Neuron (in vitro differentiated cells): ENCODE results near the gene RAD23A.
"Not testable (repeated sequence)": the region's sequence is repeated elsewhere in the genome, so short reads cannot be mapped to it uniquely, and the experiment has no call there.

Source experiments
- H2AFZ ChIP-seq: one replicate; pipeline ENCODE4 v1.6.1; 2013; ENCODE audit warnings: low read depth, mild to moderate bottlenecking, inconsistent platforms, low read length, moderate library complexity
- H3K27me3 ChIP-seq: one replicate; pipeline ENCODE4 v1.6.1; 2013; ENCODE audit warnings: low read length; ENCODE audit not compliant: insufficient read depth
- H3K36me3 ChIP-seq: one replicate; pipeline ENCODE4 v1.6.1; 2013; ENCODE audit warnings: low read length; ENCODE audit not compliant: insufficient read depth
- H3K4me1 ChIP-seq: one replicate; pipeline ENCODE4 v1.6.1; 2013; ENCODE audit warnings: low read length; ENCODE audit not compliant: insufficient read depth
- H3K4me3 ChIP-seq: 2 replicates; pipeline ENCODE4 v1.5.1; 2013; ENCODE audit warnings: mild to moderate bottlenecking, low read length, moderate library complexity
- H3K9me3 ChIP-seq: one replicate; pipeline ENCODE4 v1.6.1; 2013; ENCODE audit warnings: low read length

Gene RAD23A

DNA sequence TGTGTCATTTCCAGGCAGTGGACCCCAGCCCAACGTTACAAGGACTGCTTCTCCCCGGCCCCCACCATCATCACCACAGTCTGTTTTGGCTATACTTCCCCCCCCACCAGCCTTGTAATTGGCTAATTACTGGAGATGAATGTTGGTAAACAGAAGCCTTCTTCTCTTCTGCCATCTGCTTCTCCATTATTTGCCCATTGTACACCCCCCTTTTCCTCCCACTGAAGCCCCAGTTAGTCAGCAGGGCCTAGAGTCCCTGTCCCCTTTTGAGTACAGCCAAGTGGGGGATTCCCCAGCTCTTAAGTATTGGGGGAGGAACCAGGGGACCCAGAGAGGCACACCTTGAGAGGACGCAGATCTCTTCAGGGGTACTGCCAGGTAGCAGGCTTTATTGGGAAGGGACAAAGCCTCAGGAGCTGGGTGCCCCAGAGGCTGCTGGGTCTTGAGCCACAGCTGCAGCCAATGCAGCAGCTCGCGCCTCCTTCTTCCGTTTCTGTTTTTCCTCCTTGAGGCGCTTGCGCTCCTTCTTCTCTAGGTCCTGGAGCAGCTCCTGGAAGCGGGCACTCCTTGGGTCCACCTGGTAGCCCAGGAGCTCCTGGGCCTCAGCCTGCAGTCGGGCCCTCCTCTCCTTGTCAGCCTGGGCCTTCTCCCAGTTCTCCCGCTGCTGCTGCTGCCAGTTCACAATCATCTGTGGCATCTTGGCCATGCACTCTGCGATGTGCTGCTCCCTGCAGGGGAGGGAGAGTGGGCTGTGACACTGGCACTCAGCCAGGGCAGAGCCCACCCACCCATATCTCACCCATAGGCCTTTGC, 8.3 kb downstream of the RAD23A start:
- Histone ChIP-seq H3K4me1 (peaks cover 9% of the 10 kb centered on the region), H3K9me3 (no peaks in the 10 kb centered on the region), H3K27me3 (no peaks in the 10 kb centered on the region), H3K4me3 (no peak overlapping the region), H3K36me3 (peaks cover 57% of the 10 kb centered on the region), H2AFZ (no peak overlapping the region)

DNA sequence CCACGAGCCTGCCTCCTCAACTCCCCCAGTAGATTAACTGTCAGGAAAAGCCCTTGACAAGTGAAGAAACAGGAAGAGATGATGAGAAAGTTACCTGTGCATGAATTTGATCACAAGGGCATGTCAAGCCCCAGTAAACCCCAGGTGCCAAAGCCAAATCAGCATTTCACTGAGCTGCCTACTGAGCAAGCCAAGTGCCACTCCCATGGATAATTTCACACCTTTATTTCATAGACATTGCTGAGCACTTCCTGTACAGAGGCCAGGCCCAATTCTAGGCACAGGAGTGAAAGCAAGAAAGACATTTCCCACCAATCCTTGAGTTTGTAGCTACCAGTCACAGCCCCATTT, 8.9 kb downstream of the RAD23A start:
- Histone ChIP-seq H3K36me3 (peaks cover 51% of the 10 kb centered on the region), H3K27me3 (no peaks in the 10 kb centered on the region), H3K4me1 (peaks cover 9% of the 10 kb centered on the region), H3K4me3 (no peak overlapping the region), H2AFZ (no peak overlapping the region), H3K9me3 (no peaks in the 10 kb centered on the region)

DNA sequence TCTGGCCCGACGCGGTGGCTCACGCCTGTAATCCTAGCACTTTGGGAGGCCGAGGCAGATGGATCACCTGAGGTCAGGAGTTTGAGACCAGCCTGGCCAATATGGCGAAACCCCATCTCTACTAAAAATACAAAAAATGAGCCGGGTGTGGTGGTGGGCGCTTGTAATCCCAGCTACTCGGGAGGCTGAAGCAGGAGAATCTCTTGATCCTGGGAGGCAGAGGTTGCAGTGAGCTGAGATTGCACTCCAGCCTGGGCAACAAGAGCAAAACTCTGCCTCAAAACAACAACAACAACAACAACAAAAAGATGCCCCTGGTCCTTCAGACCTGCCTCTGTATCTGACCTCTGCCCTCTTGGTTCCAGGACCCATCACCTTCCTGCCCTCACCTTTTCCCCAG, 9.9 kb downstream of the RAD23A start:
- H3K36me3 ChIP-seq: peaks cover 43% of the 10 kb centered on the region
- peak overlapping the region; percentile 62 for H3K4me3 ChIP-seq
- H3K4me1 ChIP-seq, H3K27me3 ChIP-seq, H2AFZ ChIP-seq, H3K9me3 ChIP-seq: not testable (repeated sequence)

DNA sequence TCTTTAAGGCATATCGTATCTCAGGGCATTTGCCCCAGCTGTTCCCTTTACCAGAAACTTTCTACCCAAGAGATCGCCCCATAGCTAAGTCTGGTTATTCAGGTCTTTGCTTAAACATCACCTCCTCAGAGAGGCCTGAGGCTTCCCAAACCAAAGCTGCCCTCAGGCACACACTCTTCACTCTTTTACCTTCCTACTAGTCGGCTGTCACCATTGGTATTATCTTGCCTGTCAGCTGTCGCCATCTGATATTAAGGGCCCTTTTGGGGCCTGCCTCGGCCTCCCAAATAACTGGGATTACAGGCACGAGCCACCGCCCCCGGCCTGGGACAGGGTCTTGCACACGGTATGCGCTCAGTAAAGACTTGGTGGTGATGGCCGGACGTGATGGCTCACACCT, 10.3 kb downstream of the RAD23A start:
- peak overlapping the region; percentile 62 for H3K4me3 ChIP-seq
- H3K9me3 ChIP-seq: no peaks in the 10 kb centered on the region
- H3K4me1 ChIP-seq: peaks cover 9% of the 10 kb centered on the region
- peaks cover 39% of the 10 kb centered on the region for H3K36me3 ChIP-seq
- H3K27me3 ChIP-seq: no peaks in the 10 kb centered on the region
- H2AFZ ChIP-seq: no peak overlapping the region

DNA sequence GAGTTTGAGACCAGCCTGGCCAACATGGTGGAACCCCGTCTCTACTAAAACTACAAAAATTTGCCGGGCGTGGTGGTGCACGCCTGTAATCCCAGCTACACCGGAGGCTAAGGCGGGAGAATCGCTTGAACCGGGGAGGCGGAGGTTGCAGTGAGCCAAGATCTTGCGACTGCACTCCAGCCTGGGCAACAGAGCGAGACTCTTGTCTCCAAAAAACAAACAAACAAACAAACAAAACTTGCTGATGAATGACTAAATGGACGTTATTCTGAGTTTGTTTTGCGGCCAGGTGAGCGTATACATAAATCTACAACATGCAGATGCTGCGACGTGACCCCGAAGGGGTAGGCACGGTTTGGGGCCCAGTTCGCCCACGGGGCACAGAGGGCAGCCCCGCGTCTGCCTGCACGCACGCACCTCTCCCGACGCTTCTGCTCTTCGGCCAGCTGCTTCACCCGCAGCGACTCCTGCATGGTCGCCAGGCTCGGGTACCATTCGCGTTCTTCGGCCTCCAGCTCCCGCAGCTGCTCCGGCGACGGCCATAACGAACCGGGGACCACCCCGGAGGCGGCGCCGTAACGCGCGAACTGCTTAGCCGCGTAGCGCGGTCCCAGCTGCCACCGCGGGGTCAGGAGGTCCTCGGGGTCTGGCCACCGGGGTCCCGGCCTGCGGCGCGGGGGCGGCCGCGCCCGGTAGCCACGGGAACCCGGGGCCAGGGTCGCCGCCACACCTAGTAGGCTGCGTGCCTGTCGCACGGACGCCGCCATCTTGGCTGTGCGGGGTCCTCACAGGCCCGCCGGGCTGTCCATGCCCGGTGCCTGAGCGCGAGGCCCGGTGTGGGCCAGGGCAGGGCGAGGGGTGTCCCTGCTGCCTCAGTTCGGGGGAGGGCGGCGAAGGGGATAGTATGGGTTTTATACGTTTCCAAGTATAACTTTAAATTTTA, 11.1 kb downstream of the RAD23A start, which contains the start of gene GADD45GIP1:
GADD45GIP1 (minus strand) TSS at position 778 of the 943 bp plus-strand sequence; CDS start at position 767, 11 bp downstream.
- H2AFZ ChIP-seq: peak within 1 kb of the TSS; percentile 17
- H3K4me3 ChIP-seq: peak within 1 kb of the TSS; percentile 62
- H3K4me1 ChIP-seq: peaks cover 9% of the 10 kb centered on the region
- no peaks in the 10 kb centered on the region for H3K9me3 ChIP-seq
- no peaks in the 10 kb centered on the region for H3K27me3 ChIP-seq
- H3K36me3 ChIP-seq: peaks cover 33% of the 10 kb centered on the region

DNA sequence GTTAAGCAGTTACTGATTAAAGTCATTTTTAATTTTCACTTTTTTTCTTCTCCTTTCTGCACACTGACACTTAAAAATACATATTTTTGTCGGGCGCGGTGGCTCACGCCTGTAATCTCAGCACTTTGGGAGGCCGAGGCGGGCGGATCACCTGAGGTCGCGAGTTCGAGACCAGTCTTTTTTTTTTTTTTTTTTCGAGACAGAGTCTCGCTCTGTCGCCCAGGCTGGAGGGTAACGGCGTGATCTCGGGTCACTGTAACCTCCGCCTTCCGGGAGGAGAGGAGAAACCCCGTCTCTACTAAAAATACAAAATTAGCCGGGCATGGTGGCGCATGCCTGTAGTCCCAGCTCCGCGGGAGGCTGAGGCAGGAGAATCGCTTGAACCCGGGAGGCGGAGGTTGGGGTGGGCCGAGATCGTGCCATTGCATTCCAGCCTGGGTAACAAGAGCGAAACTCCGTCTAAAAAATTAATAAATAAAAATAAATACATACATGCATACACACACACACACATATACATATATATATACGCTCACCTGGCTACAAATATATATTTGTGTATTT, 11.8 kb downstream of the RAD23A start:
- Histone ChIP-seq H3K4me3 (peak overlapping the region; percentile 62), H2AFZ (peak overlapping the region; percentile 17), H3K36me3 (peaks cover 26% of the 10 kb centered on the region)
- not testable (repeated sequence) for H3K9me3 ChIP-seq, H3K27me3 ChIP-seq, H3K4me1 ChIP-seq

DNA sequence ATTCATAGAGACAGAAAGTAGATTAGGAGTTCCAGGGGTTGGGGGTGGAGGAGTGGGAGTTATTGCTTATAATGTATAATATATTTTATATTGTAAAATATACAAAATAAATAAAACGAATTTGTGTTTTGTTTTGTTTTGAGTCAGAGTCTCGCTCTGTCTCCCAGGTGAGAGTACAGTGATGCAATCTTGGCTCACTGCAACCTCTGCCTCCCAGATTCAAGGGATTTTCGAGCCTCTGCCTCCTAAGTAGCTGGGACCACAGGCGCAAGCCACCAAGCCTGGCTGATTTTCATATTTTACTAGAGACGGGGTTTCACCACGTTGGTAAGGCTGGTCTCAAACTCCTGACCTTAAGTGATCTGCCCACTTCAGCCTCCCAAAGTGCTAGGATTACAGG, 13.8 kb downstream of the RAD23A start:
- Histone ChIP-seq H3K27me3 (no peaks in the 10 kb centered on the region), H3K4me3 (no peak overlapping the region), H2AFZ (no peak overlapping the region), H3K4me1 (peaks cover 9% of the 10 kb centered on the region), H3K36me3 (peaks cover 10% of the 10 kb centered on the region), H3K9me3 (no peaks in the 10 kb centered on the region)

DNA sequence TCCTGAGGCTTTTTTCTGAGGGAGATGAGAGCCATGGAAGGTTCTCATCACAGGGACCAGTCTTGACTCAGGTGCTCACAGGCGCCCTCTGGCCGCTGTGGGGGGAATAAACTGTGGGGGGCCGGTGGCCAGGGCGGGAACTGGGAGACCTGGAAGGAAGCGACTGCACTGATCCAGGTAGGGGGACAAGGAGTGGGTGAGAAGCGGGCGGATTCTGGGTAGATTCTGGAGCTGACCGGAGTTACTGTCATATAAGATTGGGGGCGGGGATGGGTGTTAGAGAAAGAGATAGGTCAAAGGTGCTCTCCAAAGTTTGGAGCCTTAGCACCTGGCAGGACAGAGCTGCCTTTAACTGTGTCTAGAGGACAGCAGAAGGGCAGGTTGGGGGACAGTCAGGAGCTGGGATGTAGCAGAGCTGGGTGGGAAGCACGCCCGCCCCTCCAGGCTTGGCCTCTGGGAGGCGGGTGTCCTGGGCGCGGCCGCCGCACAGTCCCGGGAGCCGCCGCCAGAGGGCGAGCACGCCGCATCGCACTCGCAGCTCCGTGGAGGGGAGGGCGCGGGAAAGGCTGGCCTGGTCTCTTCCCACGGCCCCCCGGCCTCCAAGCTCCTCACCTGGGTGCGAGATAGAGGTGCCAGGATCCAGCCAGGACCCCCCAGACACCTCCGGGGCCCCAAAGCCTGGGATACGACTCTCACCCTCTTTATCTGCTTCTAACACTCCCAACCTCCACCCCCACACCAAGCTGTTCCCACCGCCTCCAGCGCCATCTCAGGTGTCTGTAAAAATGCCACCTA, 19.6 kb downstream of the RAD23A start:
- Histone ChIP-seq H3K36me3 (no peaks in the 10 kb centered on the region), H2AFZ (peak overlapping the region; percentile 42)

DNA sequence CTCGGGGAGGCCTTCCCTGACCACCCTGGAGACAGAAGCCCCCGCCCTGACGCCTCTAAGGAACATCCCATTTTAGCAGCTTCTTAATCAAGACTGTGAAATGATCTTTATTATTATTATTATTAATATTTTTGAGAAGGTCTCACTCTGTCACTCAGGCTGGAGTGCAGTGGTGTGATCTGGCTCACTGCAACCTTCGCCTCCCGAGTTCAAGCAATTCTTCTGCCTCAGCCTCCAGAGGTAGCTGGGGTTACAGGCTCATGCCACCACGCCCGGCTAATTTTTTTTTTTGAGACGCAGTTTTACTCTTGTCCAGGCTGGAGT, 20.1 kb downstream of the RAD23A start:
- Histone ChIP-seq H3K36me3 (no peaks in the 10 kb centered on the region), H3K9me3 (no peaks in the 10 kb centered on the region), H3K4me3 (peak overlapping the region; percentile 33), H3K4me1 (peaks cover 8% of the 10 kb centered on the region), H2AFZ (no peak overlapping the region), H3K27me3 (no peaks in the 10 kb centered on the region)

More for the DNA sequence above, 19.6 kb downstream of the RAD23A start:
- Histone ChIP-seq H3K27me3 (no peaks in the 10 kb centered on the region), H3K9me3 (no peaks in the 10 kb centered on the region), H3K4me1 (peaks cover 8% of the 10 kb centered on the region), H3K4me3 (peak overlapping the region; percentile 35)

DNA sequence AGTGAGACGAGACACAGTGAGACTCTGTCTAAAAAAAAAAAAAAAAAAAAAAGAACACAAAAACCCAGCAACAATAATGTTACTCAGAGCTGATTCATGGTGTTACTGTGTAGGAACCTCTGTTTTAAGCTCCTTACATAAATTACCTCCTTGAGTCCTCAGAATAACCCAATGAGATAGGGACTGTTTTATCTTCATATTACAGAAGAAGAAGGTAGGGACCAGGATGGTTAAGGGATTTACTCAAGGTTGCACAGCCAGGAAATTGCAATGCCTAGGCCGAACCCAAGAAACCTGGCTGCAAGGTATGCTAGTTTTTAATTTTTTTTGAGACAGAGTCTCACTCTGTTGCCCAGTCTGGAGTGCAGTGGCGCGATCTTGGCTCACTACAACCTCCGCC, 22.2 kb downstream of the RAD23A start:
- Histone ChIP-seq H3K4me3 (no peak overlapping the region), H3K4me1 (peaks cover 8% of the 10 kb centered on the region), H3K9me3 (no peaks in the 10 kb centered on the region), H2AFZ (no peak overlapping the region), H3K27me3 (no peaks in the 10 kb centered on the region), H3K36me3 (no peaks in the 10 kb centered on the region)

DNA sequence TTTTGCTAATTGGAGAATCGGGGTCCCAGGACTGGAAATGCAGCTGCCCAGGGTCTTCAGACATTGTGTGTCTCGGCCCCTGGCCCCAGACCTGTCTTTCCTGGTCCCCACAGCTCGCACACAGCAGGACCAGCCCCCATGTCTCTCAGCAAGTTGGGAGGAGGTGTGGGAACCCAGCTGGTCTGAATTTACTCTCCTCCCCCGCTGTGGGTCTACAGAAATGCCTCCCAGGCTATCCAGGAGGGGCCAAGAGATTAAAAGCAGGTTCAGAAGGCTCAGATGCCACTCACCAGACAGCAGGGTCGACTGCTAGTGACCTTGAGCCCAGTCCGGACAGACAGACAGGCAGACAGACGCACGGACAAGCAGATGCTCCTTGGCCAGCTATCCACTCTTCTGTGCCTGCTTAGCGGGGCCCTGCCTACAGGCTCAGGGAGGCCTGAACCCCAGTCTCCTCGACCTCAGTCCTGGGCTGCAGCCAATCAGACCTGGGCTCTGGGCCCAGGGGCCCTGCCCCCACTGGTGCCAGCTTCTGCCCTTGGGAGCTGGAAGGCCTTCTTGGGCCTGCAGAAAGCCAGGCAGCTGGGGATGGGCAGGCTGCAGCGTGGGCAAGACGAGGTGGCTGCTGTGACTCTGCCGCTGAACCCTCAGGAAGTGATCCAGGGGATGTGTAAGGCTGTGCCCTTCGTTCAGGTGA, 23.8 kb downstream of the RAD23A start, which contains the start of gene DAND5:
DAND5 (plus strand) TSS at position 285 of the 697 bp plus-strand sequence; CDS start at position 370, 85 bp downstream.
- no peak within 1 kb of the TSS for H3K4me3 ChIP-seq
- no peak within 1 kb of the TSS for H2AFZ ChIP-seq
- H3K9me3 ChIP-seq: no peaks in the 10 kb centered on the region
- peaks cover 7% of the 10 kb centered on the region for H3K27me3 ChIP-seq
- H3K4me1 ChIP-seq: peaks cover 8% of the 10 kb centered on the region
- no peaks in the 10 kb centered on the region for H3K36me3 ChIP-seq
